ENCODE measurements around the gene APBA1.

The APBA1 gene

DNA sequence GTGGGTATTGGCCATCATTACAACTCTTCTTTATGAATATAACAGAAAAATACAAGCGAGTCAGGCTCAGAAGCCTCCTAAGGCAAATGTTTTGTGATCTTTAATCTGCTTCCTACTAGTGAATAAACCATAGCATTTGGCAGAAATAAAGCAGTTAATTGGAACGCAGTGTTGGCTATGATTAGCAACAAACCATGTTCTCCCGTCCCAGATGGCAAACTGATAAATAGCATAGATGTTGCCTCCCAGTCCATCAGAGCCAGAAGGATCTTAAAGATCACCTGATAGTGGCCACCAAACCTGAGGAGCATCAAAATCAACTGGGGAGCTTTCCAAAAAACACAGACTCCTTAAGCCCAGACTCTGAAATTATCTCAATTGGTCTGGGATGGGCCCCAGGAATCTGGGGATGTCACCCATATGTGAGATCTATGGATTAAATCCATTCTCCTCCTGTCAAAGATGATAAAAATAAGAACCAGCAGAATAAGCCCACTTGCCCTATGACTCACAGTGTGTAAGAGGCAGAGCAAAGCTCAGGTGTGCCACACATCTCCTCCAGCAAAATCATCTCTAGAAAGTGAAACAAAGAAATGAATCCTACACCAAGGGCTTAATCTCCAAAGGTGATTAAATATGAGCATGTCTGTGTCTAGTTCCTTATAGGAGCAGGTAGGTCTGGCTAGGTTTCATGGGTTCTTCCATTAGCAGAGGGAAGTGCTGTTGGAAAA, 50.3 kb downstream of the APBA1 start:
- Histone ChIP-seq H3K27me3 (ENCODE audit: low read length) (no peaks in the 10 kb centered on the region), H2AFZ (ENCODE audit: low read depth, low read length, severe bottlenecking) (no peak overlapping the region)

GRCh38 chr9:69620731-69621130, 51.4 kb downstream of the APBA1 start:
- TF ChIP-seq EZH2phosphoT487 (conservative IDR thresholded peaks at IDR 0.05; ENCODE audit: low read length) = no peak
- TF ChIP-seq, protein P1, sequence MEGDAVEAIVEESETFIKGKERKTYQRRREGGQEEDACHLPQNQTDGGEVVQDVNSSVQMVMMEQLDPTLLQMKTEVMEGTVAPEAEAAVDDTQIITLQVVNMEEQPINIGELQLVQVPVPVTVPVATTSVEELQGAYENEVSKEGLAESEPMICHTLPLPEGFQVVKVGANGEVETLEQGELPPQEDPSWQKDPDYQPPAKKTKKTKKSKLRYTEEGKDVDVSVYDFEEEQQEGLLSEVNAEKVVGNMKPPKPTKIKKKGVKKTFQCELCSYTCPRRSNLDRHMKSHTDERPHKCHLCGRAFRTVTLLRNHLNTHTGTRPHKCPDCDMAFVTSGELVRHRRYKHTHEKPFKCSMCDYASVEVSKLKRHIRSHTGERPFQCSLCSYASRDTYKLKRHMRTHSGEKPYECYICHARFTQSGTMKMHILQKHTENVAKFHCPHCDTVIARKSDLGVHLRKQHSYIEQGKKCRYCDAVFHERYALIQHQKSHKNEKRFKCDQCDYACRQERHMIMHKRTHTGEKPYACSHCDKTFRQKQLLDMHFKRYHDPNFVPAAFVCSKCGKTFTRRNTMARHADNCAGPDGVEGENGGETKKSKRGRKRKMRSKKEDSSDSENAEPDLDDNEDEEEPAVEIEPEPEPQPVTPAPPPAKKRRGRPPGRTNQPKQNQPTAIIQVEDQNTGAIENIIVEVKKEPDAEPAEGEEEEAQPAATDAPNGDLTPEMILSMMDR (IDR thresholded peaks at IDR 0.05; ENCODE audit: insufficient read depth, low read length, poor library complexity, severe bottlenecking) = no peak

More for the DNA sequence above, 50.3 kb downstream of the APBA1 start:
- Histone ChIP-seq H3K36me3 (ENCODE audit: low read length) (no peaks in the 10 kb centered on the region), H3K79me2 (ENCODE audit: insufficient read depth, low read length) (no peaks in the 10 kb centered on the region), H3K4me3 (ENCODE audit: insufficient read depth, low read length, poor library complexity, severe bottlenecking) (no peak overlapping the region), H3K9ac (ENCODE audit: low read length) (no peak overlapping the region), H3K9me2 (replicated peaks; ENCODE audit: insufficient read depth, low read length) (no peaks in the 10 kb centered on the region), H4K20me1 (ENCODE audit: low read depth, low read length) (no peaks in the 10 kb centered on the region), H3F3A (ENCODE audit: insufficient read depth) (no peaks in the 10 kb centered on the region), H3K27ac (ENCODE audit: low read depth, low read length) (no peak overlapping the region), H3K4me2 (ENCODE audit: low read depth, low read length, poor library complexity, severe bottlenecking) (no peak overlapping the region), H3K9me3 (ENCODE audit: insufficient read depth, low read length) (no peaks in the 10 kb centered on the region)
- TF ChIP-seq, protein P1 (IDR thresholded peaks at IDR 0.05; ENCODE audit: insufficient read depth, low read length, poor library complexity, severe bottlenecking) = no peak
- TF ChIP-seq EZH2phosphoT487 (conservative IDR thresholded peaks at IDR 0.05; ENCODE audit: low read length) = no peak

DNA sequence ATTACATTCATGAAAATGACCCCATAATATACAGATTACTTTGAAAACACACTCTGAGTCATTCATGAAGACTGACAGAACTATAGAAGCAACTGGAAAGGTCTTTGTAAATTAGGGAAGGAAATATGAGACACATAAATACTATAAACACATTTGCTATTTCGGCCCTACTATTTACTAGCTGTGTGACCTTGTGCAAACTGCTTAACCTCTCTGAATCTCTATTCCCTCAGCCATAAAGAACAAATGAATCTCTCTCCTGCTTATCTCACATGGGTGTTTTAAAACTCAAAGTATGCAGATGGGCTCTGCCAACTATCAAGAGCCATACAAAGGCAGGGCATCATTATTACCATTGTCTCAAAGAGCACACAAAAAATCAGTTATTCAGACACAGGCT, 52.9 kb downstream of the APBA1 start:
- H3K27ac ChIP-seq (ENCODE audit: low read depth, low read length) = no peak overlapping the region
- H3K36me3 ChIP-seq (ENCODE audit: low read length) = no peaks in the 10 kb centered on the region
- H3K9me2 ChIP-seq (replicated peaks; ENCODE audit: insufficient read depth, low read length) = no peaks in the 10 kb centered on the region
- no peaks in the 10 kb centered on the region for H3K27me3 ChIP-seq (ENCODE audit: low read length)
- H3K4me2 ChIP-seq (ENCODE audit: low read depth, low read length, poor library complexity, severe bottlenecking) = no peak overlapping the region
- H2AFZ ChIP-seq (ENCODE audit: low read depth, low read length, severe bottlenecking) = no peak overlapping the region
- no peak for TF ChIP-seq EZH2phosphoT487 (conservative IDR thresholded peaks at IDR 0.05; ENCODE audit: low read length)
- TF ChIP-seq, protein P1 (IDR thresholded peaks at IDR 0.05; ENCODE audit: insufficient read depth, low read length, poor library complexity, severe bottlenecking) = no peak
- no peak overlapping the region for H3K4me3 ChIP-seq (ENCODE audit: insufficient read depth, low read length, poor library complexity, severe bottlenecking)
- H3K79me2 ChIP-seq (ENCODE audit: insufficient read depth, low read length) = no peaks in the 10 kb centered on the region
- no peaks in the 10 kb centered on the region for H3K9me3 ChIP-seq (ENCODE audit: insufficient read depth, low read length)
- H3F3A ChIP-seq (ENCODE audit: insufficient read depth) = no peaks in the 10 kb centered on the region
- H4K20me1 ChIP-seq (ENCODE audit: low read depth, low read length) = no peaks in the 10 kb centered on the region
- H3K9ac ChIP-seq (ENCODE audit: low read length) = no peak overlapping the region

More at GRCh38 chr9:69620731-69621130, 51.4 kb downstream of the APBA1 start:
- Histone ChIP-seq H3K36me3 (ENCODE audit: low read length) (no peaks in the 10 kb centered on the region), H2AFZ (ENCODE audit: low read depth, low read length, severe bottlenecking) (no peak overlapping the region), H3K4me2 (ENCODE audit: low read depth, low read length, poor library complexity, severe bottlenecking) (no peak overlapping the region), H3K79me2 (ENCODE audit: insufficient read depth, low read length) (no peaks in the 10 kb centered on the region), H3K9me2 (replicated peaks; ENCODE audit: insufficient read depth, low read length) (no peaks in the 10 kb centered on the region), H3K9ac (ENCODE audit: low read length) (no peak overlapping the region), H3K4me3 (ENCODE audit: insufficient read depth, low read length, poor library complexity, severe bottlenecking) (no peak overlapping the region), H3K27me3 (ENCODE audit: low read length) (no peaks in the 10 kb centered on the region), H3F3A (ENCODE audit: insufficient read depth) (no peaks in the 10 kb centered on the region), H3K9me3 (ENCODE audit: insufficient read depth, low read length) (no peaks in the 10 kb centered on the region), H4K20me1 (ENCODE audit: low read depth, low read length) (no peaks in the 10 kb centered on the region), H3K27ac (ENCODE audit: low read depth, low read length) (no peak overlapping the region)

Data from SU-DHL-6 (cell line).